HEK293T (cell line): Measurements from ENCODE around the gene FAM89A.
"Not testable (repeated sequence)": the region's sequence is repeated elsewhere in the genome, so short reads cannot be mapped to it uniquely, and the experiment has no call there.

Experiments used
- HDGF ChIP-seq: fragments of 450-650 bp; IDR thresholded peaks from 2 replicates; pipeline ENCODE4 v1.6.1; 2017; ENCODE audit warnings: antibody characterized with exemption, borderline replicate concordance
- NFRKB ChIP-seq: fragments of 450-650 bp; IDR thresholded peaks from 2 replicates; pipeline ENCODE4 v1.6.1; 2016; ENCODE audit warnings: mild to moderate bottlenecking, moderate library complexity

- TF ChIP-seq NFRKB, HDGF: not testable (repeated sequence)
Observed at GRCh38 chr1:231050932-231051331, 10.9 kb upstream of the FAM89A start.
